Measurements from ENCODE around the gene ADCY3. TPM values are rescaled to one million over a fixed set of nuclear protein-coding genes. Genes with fewer than 3 reads are reported as not detected.

Gene ADCY3
- total RNA-seq, 1 experiment from 2014 or later = 39.5 TPM

- no peak overlapping the region for H4K91ac ChIP-seq (ENCODE audit: insufficient read length, low read depth, low read length)
- no peaks in the 10 kb centered on the region for H3K23me2 ChIP-seq (ENCODE audit: insufficient read length, low read depth, low read length, poor library complexity, severe bottlenecking)
- no peak overlapping the region for H2AK5ac ChIP-seq (ENCODE audit: insufficient read length, low read length)
- H2BK20ac ChIP-seq (ENCODE audit: low read depth, low read length, poor library complexity, severe bottlenecking) = no peak overlapping the region
- no peak overlapping the region for H3K4me2 ChIP-seq (ENCODE audit: insufficient read depth, insufficient read length, low read length)
- no peak overlapping the region for H3T11ph ChIP-seq (ENCODE audit: low read length)
- H3K79me1 ChIP-seq (ENCODE audit: insufficient read depth, low read depth, low read length, poor library complexity, severe bottlenecking) = no peaks in the 10 kb centered on the region
- no peak overlapping the region for H2BK120ac ChIP-seq (ENCODE audit: low read depth, low read length, poor library complexity, severe bottlenecking)
- no peak for TF ChIP-seq CTCF (conservative IDR thresholded peaks at IDR 0.05)
- Mint-ChIP-seq H3K36me3 (ENCODE audit: insufficient read depth in 1 of 3, low read depth in 3 of 3) (peaks cover 23 to 58% (median 57%) of the 10 kb centered on the region in 3 experiments), H3K27me3 (ENCODE audit: low read depth) (no peaks in the 10 kb centered on the region), H3K4me1 (peaks cover 0 to 4% of the 10 kb centered on the region in 2 experiments; a peak in 2 of 4 replicates), H3K27ac (0 out of 7 replicates have a peak overlapping the region, but pooled peaks of 1 of the 3 experiments have one; percentile 13), H3K4me3 (no peak overlapping the region), H3K9me3 (peaks cover 0 to 7% of the 10 kb centered on the region in 2 experiments; a peak in 2 of 5 replicates)
- H4K20me1 ChIP-seq (ENCODE audit: control insufficient read depth, insufficient read depth, insufficient read length) = no peaks in the 10 kb centered on the region
- no peak overlapping the region for H3K4ac ChIP-seq (ENCODE audit: low read depth, low read length)
- no peak for DNase-seq
- H3K56ac ChIP-seq (ENCODE audit: insufficient read length, low read depth, low read length) = no peak overlapping the region
- no peak overlapping the region for H2BK5ac ChIP-seq (ENCODE audit: insufficient read length, low read length)
- H3K9me3 ChIP-seq (ENCODE audit: control insufficient read depth, low read depth, low read length) = no peaks in the 10 kb centered on the region
- H3K14ac ChIP-seq (ENCODE audit: insufficient read depth, low read length) = no peak overlapping the region
- no peaks in the 10 kb centered on the region for H3K79me2 ChIP-seq (ENCODE audit: insufficient read depth, low read length)
- H3K27me3 ChIP-seq (ENCODE audit: insufficient read depth, low read length) = no peaks in the 10 kb centered on the region
- no peak overlapping the region for H2BK12ac ChIP-seq (ENCODE audit: insufficient read length, low read depth, low read length)
- no peak overlapping the region for H3K18ac ChIP-seq (ENCODE audit: insufficient read length, low read depth, low read length)
- no peak overlapping the region for H2AFZ ChIP-seq (ENCODE audit: low read length)
- H2BK15ac ChIP-seq (ENCODE audit: low read depth, low read length) = no peak overlapping the region
- no peak overlapping the region for H4K8ac ChIP-seq (replicated peaks; ENCODE audit: insufficient read length, low read depth, low read length)
- no peak overlapping the region for H3K9ac ChIP-seq (ENCODE audit: extremely low read depth, insufficient read length, low read length)
- H3K4me1 ChIP-seq (ENCODE audit: insufficient read depth, low read length) = no peaks in the 10 kb centered on the region
- H3K27ac ChIP-seq (ENCODE audit: insufficient read length, low read depth, low read length) = no peak overlapping the region
- no peak overlapping the region for H3K23ac ChIP-seq (ENCODE audit: insufficient read length, low read depth, low read length)
- no peak overlapping the region for H4K5ac ChIP-seq (ENCODE audit: insufficient read length, low read depth, low read length)
Observed at GRCh38 chr2:24959761-24960160, 39.7 kb upstream of the ADCY3 start.

Measured in H9 (cell line).